ENCODE measurements around the gene GLUD1. TPM values are rescaled to one million over a fixed set of nuclear protein-coding genes. Genes with fewer than 3 reads are reported as not detected.
"Not testable (repeated sequence)": the region's sequence is repeated elsewhere in the genome, so short reads cannot be mapped to it uniquely, and the experiment has no call there.

The GLUD1 gene
- polyA plus RNA-seq (2011; rRNA removed): 117 and 118 TPM in 2 replicates
- 37.9 and 43.4 TPM in 2 replicates for polyA plus RNA-seq (2012; cell fraction: cytosol; rRNA removed)
- 31.6 and 38.5 TPM in 2 replicates for polyA plus RNA-seq (2012; cell fraction: nucleus; rRNA removed)
- 71.6 to 74.4 TPM (median 72.7 TPM) in 3 replicates for polyA plus RNA-seq (2017; fragmentation: RNase III; extraction: RNeasy Plus Mini Kit Qiagen cat#74134 plus additional on column Dnase treatment)
- polyA minus RNA-seq (2011; rRNA and poly(A)+ RNA removed): 71.5 and 74.9 TPM in 2 replicates

DNA sequence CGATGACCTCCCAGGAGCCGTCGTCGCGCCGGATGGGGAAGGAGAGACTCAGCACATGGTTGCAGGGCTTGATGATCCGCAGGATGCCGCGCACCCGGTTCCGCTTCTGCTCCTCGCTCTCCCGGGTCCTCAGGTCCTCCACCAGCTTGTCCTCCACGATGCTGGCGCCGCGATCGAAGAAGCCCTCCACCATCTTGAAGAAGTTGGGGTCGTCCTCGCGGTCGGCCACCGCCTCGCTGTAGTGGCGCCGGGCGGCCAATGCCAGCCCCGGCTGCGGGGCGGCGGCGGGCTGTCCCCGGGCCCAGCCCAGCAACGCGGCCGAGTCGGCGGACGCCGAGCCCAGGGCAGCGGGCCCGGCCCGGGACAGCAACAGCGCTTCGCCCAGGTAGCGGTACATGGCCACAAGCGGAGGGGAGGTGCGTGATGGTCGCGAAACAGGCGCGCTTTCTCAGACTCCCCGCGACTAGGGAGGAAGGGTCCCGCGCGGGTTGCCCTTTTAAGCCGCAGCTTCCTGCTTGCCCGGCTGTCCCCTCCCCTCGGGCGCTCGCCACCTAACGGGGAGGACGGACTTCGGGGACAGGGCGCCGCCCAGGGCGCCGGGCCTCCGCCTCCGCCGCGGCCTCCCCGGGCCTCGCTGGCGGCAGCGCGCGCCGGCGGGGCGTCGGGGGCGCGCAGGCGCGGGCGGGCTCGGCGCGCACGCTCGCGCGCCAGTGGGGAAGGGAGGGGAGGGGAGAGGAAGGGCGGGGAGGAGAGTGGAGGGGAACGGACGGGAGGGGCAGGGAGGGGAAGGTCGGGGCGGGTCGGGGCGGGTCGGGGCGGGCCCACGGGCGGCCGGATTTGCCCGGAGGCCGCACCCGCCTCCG lies at the start of gene GLUD1, which contains the start of gene SHLD2:
GLUD1 (minus strand) TSS at position 471 of the 863 bp plus-strand sequence; CDS start at position 397, 74 bp downstream.
SHLD2 (plus strand) TSS at position 834 of the 863 bp plus-strand sequence. CDS start 56,149 bp downstream, outside the sequence.
- FAIRE-seq (no peak), DNase-seq (ENCODE audit: low read depth in 1 of 2, low spot score in 1 of 2) (peak; percentile 86 to 94), ATAC-seq (peak; percentile 77 to 83)
- CTCF ChIA-PET: interaction anchor here (1.0 to 2.1 kb wide), 2 partner anchors 134 to 156 kb away, joined by 3 to 4 read pairs; no protein-coding TSS in a partner anchor
- Histone ChIP-seq H3K4me1 (peaks cover 38% of the 10 kb centered on the region), H3K4me3 (peak within 1 kb of the TSS; percentile 92), H3K9me3 (no peaks in the 10 kb centered on the region), H3K27ac (peak within 1 kb of the TSS; percentile 95 to 97), H3K4me2 (peak within 1 kb of the TSS; percentile 94)
- no peak for TF ChIP-seq MAFK (IDR thresholded peaks at IDR 0.05; ENCODE audit: partially characterized antibody)
- TF ChIP-seq FOSB (CRISPR knock-in tag; IDR thresholded peaks at IDR 0.05): no peak
- TF ChIP-seq, protein P1, sequence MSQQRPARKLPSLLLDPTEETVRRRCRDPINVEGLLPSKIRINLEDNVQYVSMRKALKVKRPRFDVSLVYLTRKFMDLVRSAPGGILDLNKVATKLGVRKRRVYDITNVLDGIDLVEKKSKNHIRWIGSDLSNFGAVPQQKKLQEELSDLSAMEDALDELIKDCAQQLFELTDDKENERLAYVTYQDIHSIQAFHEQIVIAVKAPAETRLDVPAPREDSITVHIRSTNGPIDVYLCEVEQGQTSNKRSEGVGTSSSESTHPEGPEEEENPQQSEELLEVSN (IDR thresholded peaks at IDR 0.05; ENCODE audit: borderline replicate concordance, low read depth): 0 out of 2 replicates have a peak, but pooled peaks have one; percentile 6
- TF ChIP-seq MAZ (IDR thresholded peaks at IDR 0.05; ENCODE audit: borderline replicate concordance, low read depth, low read length): no peak
- TF ChIP-seq NR3C1 (IDR thresholded peaks at IDR 0.05): no peak
- no peak for TF ChIP-seq NPAS2 (CRISPR knock-in tag; IDR thresholded peaks at IDR 0.05; ENCODE audit: borderline replicate concordance)
- 0 out of 2 replicates have a peak, but pooled peaks have one; percentile 54 for TF ChIP-seq TP53 (CRISPR knock-in tag; IDR thresholded peaks at IDR 0.05)
- TF ChIP-seq, protein P2, sequence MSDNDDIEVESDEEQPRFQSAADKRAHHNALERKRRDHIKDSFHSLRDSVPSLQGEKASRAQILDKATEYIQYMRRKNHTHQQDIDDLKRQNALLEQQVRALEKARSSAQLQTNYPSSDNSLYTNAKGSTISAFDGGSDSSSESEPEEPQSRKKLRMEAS (IDR thresholded peaks at IDR 0.05): peak; percentile 62
- TF ChIP-seq PHF8 (IDR thresholded peaks at IDR 0.05; ENCODE audit: borderline replicate concordance, low read depth): peak; percentile 46; the same call in 1 of the 2 replicates
- no peak for TF ChIP-seq NFE2L2 (conservative IDR thresholded peaks at IDR 0.05; ENCODE audit: low read length)
- TF ChIP-seq, protein P3, sequence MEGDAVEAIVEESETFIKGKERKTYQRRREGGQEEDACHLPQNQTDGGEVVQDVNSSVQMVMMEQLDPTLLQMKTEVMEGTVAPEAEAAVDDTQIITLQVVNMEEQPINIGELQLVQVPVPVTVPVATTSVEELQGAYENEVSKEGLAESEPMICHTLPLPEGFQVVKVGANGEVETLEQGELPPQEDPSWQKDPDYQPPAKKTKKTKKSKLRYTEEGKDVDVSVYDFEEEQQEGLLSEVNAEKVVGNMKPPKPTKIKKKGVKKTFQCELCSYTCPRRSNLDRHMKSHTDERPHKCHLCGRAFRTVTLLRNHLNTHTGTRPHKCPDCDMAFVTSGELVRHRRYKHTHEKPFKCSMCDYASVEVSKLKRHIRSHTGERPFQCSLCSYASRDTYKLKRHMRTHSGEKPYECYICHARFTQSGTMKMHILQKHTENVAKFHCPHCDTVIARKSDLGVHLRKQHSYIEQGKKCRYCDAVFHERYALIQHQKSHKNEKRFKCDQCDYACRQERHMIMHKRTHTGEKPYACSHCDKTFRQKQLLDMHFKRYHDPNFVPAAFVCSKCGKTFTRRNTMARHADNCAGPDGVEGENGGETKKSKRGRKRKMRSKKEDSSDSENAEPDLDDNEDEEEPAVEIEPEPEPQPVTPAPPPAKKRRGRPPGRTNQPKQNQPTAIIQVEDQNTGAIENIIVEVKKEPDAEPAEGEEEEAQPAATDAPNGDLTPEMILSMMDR (IDR thresholded peaks at IDR 0.05): no peak
- TF ChIP-seq, protein P4, sequence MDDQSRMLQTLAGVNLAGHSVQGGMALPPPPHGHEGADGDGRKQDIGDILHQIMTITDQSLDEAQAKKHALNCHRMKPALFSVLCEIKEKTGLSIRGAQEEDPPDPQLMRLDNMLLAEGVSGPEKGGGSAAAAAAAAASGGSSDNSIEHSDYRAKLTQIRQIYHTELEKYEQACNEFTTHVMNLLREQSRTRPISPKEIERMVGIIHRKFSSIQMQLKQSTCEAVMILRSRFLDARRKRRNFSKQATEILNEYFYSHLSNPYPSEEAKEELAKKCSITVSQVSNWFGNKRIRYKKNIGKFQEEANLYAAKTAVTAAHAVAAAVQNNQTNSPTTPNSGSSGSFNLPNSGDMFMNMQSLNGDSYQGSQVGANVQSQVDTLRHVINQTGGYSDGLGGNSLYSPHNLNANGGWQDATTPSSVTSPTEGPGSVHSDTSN (IDR thresholded peaks at IDR 0.05): no peak
- TF ChIP-seq, protein P5, sequence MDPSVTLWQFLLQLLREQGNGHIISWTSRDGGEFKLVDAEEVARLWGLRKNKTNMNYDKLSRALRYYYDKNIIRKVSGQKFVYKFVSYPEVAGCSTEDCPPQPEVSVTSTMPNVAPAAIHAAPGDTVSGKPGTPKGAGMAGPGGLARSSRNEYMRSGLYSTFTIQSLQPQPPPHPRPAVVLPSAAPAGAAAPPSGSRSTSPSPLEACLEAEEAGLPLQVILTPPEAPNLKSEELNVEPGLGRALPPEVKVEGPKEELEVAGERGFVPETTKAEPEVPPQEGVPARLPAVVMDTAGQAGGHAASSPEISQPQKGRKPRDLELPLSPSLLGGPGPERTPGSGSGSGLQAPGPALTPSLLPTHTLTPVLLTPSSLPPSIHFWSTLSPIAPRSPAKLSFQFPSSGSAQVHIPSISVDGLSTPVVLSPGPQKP (IDR thresholded peaks at IDR 0.05; ENCODE audit: low read depth, low read length): no peak
- no peak for TF ChIP-seq EHF (CRISPR knock-in tag; IDR thresholded peaks at IDR 0.05)
- TF ChIP-seq, protein P6, sequence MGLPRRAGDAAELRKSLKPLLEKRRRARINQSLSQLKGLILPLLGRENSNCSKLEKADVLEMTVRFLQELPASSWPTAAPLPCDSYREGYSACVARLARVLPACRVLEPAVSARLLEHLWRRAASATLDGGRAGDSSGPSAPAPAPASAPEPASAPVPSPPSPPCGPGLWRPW (IDR thresholded peaks at IDR 0.05): no peak
- peak; percentile 98 for TF ChIP-seq POLR2A (IDR thresholded peaks at IDR 0.05; ENCODE audit: low read length)
- TF ChIP-seq SMC3 (IDR thresholded peaks at IDR 0.05): no peak
- TF ChIP-seq HOXB13 (CRISPR knock-in tag; IDR thresholded peaks at IDR 0.05; ENCODE audit: low read depth): no peak
- no peak for TF ChIP-seq RAD21 (conservative IDR thresholded peaks at IDR 0.05 in 1 of 2, IDR thresholded peaks at IDR 0.05 in 1 of 2)
- no peak for TF ChIP-seq FOSL2 (IDR thresholded peaks at IDR 0.05)
- TF ChIP-seq FOSL2 (CRISPR knock-in tag; IDR thresholded peaks at IDR 0.05): 0 out of 2 replicates have a peak, but pooled peaks have one; percentile 8
- POLR2A ChIA-PET: interaction anchor here (1.6 to 2.0 kb wide), 4 partner anchors 10 to 125 kb away, joined by 5 to 9 read pairs (median 6); no protein-coding TSS in a partner anchor
- WGBS (ENCODE audit: missing lambda C conversion rate): 0% methylated on average over 8 of the region's 111 CpGs

DNA sequence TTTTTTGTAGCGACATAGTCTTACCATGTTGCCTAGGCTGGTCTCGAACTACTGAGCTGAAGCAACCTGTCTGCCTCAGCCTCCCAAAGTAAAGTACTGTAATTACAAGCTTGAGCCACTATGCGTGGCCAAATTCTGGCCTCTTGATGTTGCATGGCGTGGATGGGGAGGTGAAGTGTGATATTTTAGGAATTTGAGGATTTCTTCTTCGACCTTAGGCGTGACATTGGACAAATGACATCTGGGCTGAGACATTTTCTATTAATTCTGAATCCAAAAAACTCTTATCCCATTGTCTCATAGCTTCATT lies 48.4 kb upstream of the GLUD1 start:
- peak; percentile 54 to 64; a peak in 3 of 6 replicates for ATAC-seq
- DNase-seq (ENCODE audit: low read depth in 1 of 2, low spot score in 1 of 2): peak in 1 of 2 experiments; percentile 11
- WGBS (ENCODE audit: missing lambda C conversion rate): 90% methylated on average over 6 of the region's 6 CpGs
- FAIRE-seq, H3K4me3 ChIP-seq, POLR2A ChIA-PET, CTCF ChIA-PET, H3K9me3 ChIP-seq: not testable (repeated sequence)
- Histone ChIP-seq H3K4me2 (peak overlapping the region; percentile 64), H3K4me1 (peaks cover 12% of the 10 kb centered on the region; the same call in 2 of the 3 replicates), H3K27ac (peak overlapping the region in 1 of 2 experiments; percentile 16; a peak in 1 of 6 replicates)
